Superior temporal gyrus (tissue), 1 donor: ENCODE measurements around the gene SMPD3.

ENCODE experiments used
- DNase-seq: peaks from one replicate; pipeline ENCODE4 v3.0.0-alpha.2; 2016; ENCODE audit errors: extremely low spot score

Gene SMPD3

DNA sequence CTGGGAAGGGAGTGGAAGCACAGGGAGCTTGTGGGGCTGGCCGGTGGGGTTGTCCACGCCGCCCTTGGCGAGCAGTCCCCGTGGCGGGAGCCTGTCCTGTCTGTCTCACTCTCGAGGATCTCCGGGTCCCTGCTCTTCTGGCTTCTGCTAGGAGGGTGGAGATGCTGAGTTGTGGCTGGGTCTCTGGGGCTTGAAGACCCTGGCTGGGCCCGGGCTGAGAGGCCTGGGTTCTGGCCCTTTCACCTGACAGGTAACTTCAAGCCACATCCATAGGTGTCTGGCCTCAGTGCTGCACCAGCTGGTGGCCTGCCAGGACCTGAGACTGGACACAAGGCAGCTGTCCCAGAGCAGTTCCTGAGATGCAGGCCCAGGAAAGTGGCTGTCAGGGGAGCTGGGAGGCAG, 90.8 kb downstream of the SMPD3 start:
- DNase-seq = no peak

DNA sequence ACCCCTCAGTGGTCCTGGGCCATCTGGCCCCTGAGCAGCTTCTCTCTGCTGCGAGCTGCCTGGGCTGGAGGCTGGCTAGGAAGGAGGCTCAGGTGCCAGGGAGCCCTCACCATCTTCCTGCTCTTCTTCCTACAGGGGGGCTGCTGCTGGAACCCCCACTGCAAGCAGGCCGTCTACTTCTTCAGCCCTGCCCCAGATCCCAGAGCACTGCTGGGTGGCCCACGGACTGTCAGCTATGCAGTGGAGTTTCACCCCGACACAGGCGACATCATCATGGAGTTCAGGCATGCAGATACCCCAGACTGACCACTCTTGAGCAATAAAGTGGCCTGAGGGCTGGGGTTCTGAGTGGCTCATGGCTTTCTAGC, 91.4 kb downstream of the SMPD3 start:
- DNase-seq = no peak

DNA sequence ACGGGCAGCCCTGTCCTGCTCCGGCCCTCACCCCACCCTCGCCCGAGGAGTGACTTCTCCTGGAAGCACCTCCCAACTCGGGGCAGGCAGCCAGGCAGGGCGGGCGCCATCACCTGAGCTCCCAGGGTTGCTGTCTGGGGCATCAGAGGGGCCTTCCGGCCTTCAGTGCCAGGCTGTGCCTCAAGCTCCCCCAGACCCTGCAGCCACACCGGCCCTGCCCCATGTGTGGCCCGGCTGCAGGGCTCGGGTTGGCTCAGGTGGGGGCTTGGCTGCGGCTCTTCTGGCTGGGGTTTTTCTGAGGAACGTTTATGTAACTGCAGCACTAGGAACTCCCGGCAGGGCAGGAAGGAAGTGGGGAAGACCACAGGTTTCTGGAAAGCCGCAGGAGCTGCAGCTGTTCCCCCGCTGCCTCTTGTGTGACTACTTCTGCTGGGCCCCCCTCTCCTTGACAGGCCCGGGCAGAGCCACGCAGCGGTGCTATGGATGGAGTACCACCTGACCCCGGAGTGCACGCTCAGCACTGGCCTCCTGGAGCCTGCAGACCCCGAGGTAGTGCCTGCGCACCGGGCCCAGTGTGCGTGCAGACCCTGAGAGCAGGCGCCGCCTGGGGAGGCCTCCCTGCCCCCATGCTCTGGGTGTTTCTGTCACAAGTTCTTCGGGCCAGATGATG, 91.9 kb downstream of the SMPD3 start:
- no peak for DNase-seq

DNA sequence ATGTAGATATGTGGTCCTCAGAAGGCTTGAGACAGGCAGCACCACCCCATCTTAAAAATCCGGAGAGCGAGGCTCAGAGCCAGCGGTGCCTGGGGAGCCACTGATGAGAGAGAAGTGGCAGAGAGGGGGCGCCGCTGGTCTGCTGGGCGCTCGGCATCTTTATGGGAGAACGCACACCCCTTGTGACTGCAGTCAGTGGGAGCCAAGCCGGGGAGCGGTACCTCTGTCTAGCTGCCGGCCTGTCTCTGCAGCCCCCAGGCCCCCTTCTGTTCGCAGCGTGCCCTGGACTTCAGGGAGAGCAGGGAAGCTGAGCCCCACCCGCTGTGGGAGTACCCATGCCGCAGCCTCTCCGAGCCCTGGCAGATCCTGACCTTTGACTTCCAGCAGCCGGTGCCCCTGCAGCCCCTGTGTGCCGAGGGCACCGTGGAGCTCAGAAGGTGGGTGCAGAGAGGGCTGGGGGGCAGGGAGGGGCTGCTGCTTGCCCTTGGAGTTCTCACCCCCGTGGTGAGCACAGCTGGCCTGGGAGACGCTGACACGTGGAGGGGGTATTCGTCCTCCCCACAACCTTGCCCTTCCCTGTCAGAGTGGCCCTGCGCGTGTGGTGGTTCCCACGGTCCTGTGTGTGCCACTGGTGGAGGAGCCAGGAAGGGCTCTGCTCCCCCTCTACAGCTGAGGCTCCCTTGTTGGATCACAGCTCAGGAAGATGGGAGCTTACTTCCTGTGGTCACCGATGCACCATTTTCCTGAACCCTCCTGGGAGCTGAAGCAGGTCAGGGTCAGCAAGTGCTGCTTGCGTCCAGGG, 92.7 kb downstream of the SMPD3 start:
- DNase-seq = no peak

DNA sequence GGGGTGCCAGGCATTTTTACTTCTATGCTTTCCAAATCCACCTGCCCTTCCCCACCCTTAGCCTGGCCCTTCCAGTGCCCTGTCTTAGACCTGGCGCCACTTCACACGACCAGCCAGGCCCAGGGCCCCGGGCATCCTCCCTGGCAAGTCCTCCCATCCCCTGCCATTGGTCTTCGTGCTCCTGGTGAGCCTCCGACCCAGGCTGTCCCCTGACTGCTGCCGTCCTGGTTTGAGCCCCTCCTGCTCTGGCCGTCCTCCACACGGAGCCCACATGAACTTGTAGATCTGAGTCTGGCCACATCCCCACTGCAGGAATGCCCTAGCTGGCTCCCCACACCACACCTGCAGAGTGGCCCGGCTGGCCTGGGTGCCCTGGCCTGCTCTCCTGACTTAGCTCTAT, 93.5 kb downstream of the SMPD3 start:
- no peak for DNase-seq

DNA sequence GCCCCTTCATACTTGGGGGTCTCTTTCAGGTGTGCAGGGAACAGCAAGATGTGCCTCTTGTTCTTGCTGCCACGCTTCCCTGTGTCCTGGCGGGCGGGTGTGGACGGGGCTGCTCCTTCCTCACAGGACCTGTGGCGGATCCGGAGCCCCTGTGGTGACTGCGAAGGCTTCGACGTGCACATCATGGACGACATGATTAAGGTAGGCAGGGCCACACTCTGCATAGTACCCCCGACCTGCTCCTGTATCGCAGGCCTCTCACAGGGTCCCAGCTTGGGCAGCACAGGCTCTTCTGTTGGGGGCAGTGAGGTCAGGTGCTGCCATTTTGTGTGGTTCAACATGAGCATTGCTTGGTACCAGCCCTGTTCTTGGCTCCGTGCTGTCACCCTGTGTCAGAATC, 94.9 kb downstream of the SMPD3 start:
- DNase-seq = no peak

DNA sequence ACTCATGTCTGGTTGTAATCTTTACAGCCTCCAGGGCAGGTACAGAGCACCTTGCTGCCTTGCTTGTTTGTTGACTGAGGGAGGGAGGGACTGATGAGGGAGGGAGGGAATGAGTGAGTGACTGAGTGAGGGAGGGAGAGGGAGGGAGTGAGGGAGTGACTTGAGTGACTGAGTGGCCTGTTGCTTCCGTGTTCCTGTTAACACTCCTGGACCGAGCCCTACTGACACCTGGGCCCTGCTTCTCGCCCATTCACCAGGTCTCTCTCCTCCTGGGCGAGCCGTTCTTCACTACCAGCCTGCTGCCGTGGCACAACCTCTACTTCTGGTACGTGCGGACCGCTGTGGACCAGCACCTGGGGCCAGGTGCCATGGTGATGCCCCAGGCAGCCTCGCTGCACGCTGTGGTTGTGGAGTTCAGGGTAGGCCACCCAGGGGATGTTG, 96.3 kb downstream of the SMPD3 start:
- DNase-seq = no peak

DNA sequence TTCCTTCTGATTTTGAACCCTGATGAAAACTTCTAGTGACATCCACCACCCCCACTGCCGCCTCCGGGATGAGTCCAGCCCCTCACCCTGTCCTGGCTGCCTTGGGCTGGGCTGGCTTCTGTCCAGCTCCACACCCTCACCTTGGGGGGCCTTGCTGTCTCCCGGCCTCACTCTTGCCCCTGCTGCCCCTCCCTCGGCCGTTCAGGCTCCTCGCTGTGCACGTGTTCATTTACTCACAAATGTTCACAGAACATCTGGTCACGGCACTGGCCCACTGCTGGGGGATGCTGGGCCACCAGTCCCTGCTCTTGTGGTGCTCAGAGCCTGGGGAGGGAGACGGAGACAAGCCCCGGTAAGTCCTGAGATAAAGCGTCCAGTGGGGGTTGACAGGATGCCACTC, 96.8 kb downstream of the SMPD3 start:
- no peak for DNase-seq

DNA sequence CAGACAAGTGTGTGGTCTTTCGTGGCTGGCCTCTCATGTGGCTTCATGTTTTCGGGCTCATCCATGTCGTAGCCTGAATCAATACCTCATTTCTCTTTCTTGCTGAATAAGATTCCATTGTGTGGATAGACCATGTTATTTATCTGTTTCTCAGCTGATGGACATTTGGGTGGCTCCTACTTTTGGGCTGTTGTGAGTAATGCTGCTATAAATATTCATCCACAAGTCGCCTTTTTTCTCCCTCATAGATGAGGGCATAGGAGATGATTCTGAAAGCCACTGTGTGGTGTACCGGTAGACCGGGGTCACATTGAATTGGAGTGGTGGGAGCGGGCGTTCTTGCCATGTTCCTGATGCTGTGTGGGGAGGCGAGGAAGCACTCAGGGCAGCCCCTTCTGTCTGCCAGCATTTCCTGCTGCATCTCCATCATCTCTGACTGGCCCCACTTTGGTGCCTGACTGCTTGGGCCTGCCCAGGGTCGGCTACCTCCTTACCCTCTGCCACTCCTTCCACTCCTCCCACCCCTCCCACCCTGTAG, 97.4 kb downstream of the SMPD3 start:
- no peak for DNase-seq

DNA sequence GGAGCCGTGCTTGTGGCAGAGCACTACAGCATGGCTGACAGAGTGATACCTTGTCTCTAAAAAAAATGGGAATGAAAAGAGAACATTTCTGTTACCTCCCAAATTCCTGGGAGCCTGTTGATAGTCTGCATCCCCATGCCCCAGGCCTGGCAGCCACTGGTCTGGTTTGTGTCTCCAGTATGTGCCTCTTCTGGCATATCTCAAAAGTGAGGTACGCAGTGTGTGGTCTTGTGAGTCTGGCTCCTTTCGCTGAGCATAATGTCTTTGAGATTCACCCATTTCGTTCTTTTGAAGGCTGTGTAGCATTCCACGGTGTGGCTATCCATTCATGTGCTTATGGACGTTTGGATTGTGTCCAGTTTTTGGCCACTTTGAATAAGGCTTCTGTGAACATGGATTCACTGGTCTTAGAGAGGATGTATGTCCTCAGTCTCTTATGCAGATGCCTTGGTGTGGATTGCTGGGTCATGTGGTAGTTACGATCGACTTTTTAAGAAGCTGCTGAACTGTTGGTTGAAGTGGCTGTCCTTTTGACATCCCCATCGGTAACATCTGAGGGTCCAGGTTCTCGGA, 98.4 kb downstream of the SMPD3 start:
- no peak for DNase-seq

DNA sequence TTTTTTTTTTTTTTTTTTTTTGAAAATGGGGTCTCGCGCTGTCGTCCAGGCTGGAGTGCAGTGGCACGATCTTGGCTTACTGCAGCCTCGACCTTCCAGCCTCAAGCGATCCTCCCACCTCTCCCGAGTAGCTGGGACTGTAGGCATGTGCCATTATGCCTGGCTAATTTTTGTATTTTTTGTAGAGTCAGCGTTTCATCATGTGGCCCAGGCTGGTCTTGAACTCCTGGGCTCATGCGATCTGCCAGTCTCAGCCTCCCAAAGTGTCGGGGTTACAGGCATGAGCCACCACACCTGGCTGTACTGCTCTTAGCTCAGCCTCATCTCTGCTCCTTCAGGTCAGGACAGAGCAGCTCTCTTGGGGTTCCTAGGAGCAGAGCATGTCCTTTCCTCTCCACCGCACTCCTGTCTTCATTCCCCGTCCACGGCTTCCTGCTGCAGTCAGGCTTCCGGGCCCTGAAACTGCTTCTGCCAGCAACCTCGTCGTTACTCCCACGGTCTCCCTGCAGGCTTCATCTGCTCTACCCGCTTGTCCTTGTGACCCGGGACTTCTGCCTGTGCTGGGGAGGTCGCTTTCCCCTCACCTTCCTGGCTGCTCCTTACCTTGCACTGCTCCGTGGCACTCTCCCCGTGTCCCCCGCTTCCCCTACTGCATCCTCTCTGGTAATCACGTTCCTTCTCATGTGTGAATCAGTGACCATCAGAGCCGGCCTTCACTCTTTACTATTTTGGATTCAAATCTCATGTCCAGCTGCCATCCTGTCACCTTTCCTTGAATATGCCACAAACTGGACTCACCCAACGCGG, 99.5 kb downstream of the SMPD3 start:
- no peak for DNase-seq

DNA sequence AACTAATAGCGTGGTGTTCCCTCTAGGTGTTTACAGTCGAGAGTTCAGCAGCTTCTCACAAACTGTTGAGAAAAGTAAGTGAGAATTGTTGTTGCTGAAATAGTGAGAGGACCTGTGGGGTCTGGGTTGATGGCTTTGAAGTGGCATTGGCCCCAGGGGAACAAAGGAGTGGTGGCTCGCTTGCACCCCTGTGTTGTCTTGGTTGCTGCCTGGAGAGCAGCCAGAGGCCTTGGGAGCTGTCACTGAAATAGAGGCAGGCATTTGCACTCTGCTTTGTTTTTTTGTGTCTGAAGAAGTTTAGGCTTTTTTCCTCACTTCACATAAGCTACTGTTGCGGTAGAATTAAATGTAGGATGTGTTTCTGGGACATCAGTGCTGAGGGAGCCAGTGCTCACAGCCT, 100.7 kb downstream of the SMPD3 start:
- no peak for DNase-seq

DNA sequence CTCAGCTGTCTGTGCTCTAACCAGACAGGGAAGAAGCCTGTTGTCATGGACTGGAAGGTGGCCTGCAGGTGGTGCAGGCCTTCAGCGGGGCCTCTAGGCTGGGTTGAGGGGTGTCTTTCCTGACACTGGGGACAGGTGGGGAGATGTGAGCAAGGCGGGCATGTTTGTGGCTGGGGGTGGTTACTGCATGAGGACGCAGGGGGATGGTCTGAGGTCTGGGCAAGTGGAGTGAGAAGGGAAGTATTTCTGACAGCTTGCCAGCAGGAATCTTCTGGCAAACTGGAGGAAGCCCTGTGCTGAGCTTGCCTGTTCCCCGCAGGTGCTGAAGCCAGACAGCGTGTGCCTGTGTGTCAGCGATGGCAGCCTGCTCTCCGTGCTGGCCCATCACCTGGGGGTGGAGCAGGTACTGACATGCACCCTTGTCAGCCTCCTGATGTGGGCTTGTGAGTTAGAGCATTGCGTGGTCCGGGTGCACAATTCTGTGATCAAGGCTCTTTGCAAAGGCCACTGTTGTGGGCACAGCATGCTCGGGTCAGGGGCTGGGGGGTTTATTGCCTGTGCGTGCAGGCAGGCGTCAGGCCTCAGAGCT, 101.3 kb downstream of the SMPD3 start:
- no peak for DNase-seq

DNA sequence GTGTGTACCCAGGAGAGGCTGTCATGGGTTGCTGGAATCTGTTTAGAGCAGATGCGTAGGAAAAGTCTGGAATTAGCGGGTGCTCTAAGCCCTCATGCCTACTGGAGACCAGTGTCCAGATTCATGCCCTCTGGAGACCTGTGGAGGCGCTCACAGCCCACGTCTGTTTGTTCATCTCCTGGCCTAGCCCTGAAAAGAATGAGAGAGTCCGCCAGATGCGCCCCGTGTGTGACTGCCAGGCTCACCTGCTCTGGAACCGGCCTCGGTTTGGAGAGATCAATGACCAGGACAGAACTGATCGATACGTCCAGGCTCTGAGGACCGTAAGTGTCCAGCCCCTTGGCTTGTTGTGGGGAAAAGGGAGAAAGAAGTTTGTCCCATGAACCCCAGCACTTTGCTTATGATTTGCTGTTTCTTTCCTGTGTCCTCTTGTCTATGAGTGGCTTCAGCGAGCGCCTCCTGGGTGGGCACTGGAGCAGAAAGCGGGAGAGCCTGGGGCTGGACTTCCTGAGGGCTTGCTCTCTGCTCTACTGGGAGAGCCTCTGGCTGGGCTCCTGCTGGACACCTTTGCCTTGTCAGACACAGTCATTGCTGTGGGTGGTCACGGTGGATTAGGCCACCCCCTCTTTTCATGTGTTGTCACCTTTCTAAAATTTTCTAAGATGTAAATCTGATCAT, 102.2 kb downstream of the SMPD3 start:
- DNase-seq = no peak

DNA sequence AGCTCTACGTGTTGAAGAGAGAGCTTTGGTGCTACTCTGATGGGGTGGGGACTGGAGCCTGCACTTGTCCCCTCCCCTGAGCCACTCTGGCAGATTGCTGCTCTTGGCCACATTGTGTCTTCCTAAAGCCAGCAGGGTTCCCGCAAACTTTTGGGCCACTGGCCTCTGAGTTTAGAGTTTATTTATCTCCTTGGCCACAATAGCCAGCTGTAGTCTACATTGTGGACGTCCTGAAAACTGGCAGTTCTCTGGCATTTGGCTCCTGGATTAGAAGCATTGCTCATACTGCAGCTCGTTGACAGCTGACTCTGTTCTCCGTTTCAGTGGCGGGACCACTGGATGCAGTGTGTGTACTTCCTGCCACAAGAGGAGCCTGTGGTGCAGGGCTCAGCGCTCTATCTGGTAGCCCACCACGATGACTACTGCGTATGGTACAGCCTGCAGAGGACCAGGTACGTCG, 102.9 kb downstream of the SMPD3 start:
- DNase-seq = no peak

DNA sequence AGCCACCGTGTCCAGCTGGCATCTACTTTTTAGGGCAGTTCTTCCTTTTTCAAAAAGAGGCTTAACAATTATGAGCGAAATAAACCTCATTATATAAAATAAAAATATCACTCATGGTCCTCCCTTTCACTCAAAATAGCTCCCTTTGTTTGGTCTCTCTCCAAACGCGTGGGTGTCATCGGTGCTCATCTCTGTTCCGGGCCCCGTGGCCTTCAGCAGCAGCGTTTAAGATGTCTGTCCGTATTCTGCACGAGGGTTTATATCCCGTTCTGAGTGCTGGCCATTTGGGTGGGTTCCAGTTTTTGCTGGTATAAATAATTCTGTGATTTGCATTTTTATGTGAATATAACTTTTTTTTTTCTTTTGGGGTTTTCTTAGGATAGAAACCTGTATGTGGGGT, 104.1 kb downstream of the SMPD3 start:
- DNase-seq = peak; percentile 30

DNA sequence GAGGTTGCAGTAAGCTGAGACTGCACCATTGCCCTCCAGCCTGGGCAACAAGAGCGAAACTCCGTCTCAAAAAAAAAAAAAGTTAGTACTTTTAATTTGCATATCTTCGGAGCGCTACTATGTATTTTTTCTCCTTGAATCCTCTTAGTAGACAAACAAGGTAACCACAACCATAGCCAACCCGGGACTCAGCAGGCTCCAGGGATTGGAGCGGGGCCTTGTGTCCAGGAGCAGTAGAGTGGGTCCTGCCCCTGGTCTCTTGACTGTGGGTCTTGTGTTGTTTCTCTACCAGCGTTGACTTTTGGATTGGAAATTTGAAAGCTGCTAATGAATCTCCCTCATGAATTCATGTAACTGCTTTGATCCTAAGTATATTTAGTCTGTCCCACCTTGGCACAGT, 105.2 kb downstream of the SMPD3 start:
- no peak for DNase-seq

DNA sequence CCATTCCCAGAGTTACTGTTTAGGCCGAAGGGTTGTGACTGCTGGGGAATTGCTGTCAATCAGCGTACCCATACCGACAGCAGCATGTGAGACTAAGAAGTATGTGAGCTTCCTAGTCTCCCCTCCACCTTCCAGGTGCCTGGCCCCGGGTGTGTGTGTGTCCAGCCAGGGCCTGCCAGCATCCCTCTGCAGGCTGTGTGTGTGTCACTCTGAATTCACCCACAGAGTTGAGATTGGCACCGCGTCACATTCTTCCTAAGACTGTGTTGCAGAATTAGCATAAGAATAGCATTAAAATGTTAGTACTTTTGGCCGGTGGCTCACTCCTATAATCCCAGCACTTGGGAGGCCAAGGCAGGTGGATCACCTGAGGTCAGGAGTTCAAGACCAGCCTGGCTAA, 105.7 kb downstream of the SMPD3 start:
- DNase-seq = no peak

DNA sequence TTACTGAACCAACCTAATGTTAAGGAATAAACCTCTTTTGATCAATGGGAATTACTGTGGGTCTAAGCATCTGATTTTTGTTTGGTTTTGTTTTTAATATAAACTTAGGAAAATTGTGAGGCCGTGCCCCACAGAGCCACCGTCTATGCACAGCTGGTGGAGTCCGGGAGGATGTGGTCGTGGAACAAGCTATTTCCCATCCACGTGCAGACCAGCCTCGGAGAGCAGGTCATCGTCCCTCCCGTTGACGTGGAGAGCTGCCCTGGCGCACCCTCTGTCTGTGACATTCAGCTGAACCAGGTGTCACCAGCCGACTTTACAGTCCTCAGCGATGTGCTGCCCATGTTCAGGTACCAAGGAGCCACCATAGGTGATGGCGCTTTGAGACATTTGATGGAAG, 109.1 kb downstream of the SMPD3 start:
- DNase-seq = no peak

DNA sequence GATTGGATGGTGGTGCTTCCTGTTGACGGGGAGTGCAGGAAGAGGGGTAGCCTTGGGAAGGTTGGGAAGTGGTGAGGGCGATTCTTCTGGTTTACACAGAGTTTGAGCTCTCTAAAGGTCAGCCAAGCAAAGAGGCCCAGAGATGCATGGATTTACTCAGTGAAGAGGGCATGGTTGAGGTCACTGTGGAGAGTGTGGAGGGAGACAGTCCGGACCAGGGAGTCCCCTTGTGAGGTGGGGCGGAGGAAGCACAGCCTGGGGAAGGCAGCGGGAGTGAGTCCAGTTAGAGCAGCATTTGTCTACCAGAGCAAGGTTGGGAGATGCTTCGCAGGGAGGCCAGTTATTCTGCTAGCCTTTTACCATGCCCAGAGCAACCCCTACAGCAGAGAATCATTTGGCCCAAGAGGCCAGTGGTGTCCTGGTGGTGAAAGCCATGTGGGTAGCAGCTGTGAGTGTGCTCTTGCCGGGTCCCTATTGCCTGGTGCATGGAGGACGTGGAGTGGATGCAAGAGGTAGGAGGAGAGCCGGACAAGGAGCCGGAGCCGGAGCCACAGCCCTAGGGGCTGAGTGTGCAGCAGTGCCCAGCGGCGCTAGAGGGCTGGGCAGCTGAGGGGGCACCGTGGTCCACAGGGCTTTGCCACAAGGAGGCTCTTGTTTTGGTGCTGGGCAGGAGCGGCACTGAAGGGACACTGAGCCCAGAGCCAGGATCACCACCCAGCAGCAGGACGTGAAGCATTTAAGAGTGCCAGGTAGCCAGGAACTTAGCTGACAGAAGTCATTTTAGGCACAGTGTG, 109.8 kb downstream of the SMPD3 start:
- no peak for DNase-seq
